Myometrial cell (primary cell): ENCODE measurements around the gene FNDC11. TPM values are rescaled to one million over a fixed set of nuclear protein-coding genes. Genes with fewer than 3 reads are reported as not detected.

Source experiments
- total RNA-seq: library from RNA; depleted of rRNA; stranded (reverse); fragments of >200 nt; gene quantifications from 2 replicates; pipeline ENCODE4 v1.2.3, GENCODE V29; 2015

FNDC11 gene
- total RNA-seq: 1.1 and 1.7 TPM in 2 replicates

DNA sequence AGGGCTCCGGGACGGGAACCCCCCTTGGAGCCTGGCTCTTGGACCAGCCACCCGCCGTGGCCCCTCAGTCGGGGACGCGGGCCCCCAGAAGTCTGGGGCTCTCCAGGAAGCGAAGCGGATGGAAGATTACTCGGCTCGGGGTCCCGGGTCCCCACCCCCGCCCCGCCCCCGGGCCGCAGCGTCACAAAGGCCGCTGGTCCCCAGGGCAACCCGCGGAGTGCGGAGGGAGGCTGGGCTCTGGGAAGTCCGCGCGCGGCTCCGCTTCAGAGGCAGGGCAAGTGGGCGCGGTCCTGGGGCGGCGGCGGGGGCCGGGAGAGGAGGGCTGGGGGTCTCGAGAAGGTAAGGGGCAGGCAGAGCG, at the start of gene FNDC11:
Gene FNDC11, plus strand, starts transcription at position 227 of the 358 bp plus-strand sequence. CDS start 1,505 bp downstream, outside the sequence.

DNA sequence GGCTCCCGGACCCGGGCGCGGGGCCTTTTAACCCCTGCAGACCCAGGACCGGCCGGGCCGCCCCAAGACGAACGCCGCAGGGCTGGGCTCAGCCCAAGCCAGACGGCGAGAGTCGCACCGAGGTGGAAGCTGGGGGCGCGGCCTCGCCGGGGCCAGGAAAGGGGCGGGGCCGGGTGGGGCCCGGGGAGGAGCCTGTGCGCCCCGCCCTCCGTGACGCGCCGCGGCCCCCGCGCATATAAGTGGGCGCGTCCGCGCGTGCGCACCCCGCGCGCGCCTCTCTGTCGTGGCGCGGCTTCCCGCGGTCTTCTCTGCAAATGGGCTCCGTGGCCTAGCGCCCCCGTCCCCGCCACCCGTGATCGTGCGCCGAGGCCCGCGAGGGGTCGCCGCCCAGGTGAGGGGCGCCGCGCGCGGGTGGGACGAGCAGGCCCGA, 33.4 kb upstream of the FNDC11 start, which contains the start of gene PPDPF:
Gene PPDPF, plus strand, starts transcription at position 262 of the 430 bp plus-strand sequence. CDS start 544 bp downstream, outside the sequence.

GRCh38 chr20:63536997-63537524, 16.9 kb upstream of the FNDC11 start, which contains the start of gene PTK6:
Gene PTK6, minus strand, starts transcription at chr20:63537376. Its CDS starts 62 bp downstream, at chr20:63537314.

DNA sequence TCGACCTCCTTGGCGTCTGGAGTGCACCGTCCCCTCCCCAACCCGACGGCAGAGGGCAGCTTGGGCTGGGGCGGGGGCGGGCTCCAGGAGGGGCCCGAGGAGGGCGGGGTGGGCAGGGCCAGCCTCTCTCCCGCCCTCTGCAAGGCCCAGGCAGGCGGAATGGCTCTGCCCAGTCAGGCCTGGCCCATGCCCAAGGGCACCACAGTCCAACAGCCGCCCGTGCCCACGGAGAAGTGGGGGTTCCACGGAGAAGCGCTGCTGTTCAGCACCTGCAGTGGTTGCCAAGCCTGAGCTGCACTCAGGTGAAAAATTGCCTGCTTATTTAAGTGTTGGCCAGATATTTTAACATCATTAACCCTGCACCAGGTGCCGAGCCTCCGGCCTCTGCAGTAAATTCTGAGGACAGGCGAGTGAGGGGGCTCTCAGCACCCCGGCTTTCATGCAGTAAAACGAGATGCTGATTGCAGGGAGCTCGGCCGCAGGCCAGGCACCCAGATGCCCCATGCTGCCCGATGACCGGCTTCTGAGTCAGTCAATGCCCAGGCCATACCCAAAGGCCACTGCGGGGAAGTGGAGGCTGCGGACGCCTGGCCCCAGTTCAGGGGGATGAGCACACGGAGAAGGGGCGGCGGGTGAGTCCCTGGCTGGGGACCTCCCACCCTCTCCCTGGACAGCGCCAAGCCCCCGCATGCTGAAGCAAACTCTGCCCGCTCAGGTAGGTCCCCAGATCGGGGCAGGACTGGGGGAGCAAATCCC, 6.1 kb upstream of the FNDC11 start, which contains the start of gene SRMS:
Gene SRMS, minus strand, starts transcription at position 25 of the 756 bp plus-strand sequence. CDS start 286 bp downstream, outside the sequence.

DNA sequence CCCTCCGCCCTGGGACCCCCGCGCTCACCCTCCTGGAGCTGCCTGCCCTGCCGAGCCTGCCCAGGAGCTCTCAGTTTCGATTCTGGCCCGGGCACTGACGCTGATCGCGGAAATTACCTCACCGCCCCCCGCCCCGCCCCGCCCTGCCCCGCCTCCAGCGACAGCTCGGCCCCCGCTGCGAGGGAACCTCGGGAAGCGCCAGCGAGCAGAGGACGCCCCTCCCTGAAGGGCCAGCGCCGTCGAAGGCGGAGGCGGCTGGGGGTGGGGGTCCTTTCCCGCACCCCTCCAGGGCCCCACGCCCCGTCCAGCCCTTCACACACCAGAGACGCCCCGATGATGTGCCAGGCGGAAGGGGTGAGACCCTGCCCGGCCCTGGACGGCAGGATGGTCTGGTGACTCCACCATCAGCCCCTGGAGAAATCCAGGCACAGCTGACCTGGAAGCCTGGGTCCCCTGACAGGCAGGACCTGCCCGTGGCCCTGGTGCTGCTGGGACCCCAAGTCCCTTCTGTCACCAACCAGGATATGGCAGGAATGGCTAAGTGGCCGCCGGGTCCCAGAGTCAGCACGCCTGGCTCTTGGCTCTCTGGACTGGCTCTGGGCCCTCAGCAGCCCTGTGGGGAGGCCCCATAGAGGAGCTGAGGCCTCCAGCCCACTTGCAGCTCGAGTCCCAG, 20.3 kb downstream of the FNDC11 start, which contains the start of gene HELZ2:
Gene HELZ2, minus strand, starts transcription at position 84 of the 673 bp plus-strand sequence. CDS start 1,854 bp downstream, outside the sequence.

Other genes starting within 250 kb of the FNDC11 start
- not detected in 2 replicates for gene CHRNA4, start 192.8 kb upstream of the FNDC11 start, total RNA-seq
- 1.4 TPM in 1 of 2 replicates, not detected in the other for gene KCNQ2, start 81.5 kb upstream of the FNDC11 start, total RNA-seq
- 0.58 TPM in 1 of 2 replicates, not detected in the other for gene EEF1A2, start 55.1 kb upstream of the FNDC11 start, total RNA-seq
- 133 and 178 TPM in 2 replicates for gene PPDPF, start 33.4 kb upstream of the FNDC11 start, total RNA-seq
- not detected in 2 replicates for gene PTK6, start 16.8 kb upstream of the FNDC11 start, total RNA-seq
- not detected in 2 replicates for gene SRMS, start 6.4 kb upstream of the FNDC11 start, total RNA-seq
- gene HELZ2, start 20.1 kb downstream of the FNDC11 start, total RNA-seq: 24.2 and 30.1 TPM in 2 replicates
- 11.3 and 13.3 TPM in 2 replicates for gene GMEB2, start 72.9 kb downstream of the FNDC11 start, total RNA-seq
- gene STMN3, start 99.3 kb downstream of the FNDC11 start, total RNA-seq: 53.3 and 67.2 TPM in 2 replicates
- 13.5 and 14.0 TPM in 2 replicates for gene RTEL1, start 104.2 kb downstream of the FNDC11 start, total RNA-seq
- 250 and 261 TPM in 2 replicates for gene TNFRSF6B, start 142.5 kb downstream of the FNDC11 start, total RNA-seq
- 38.9 and 59.5 TPM in 2 replicates for gene ARFRP1, start 153.8 kb downstream of the FNDC11 start, total RNA-seq
- 24.1 and 42.7 TPM in 2 replicates for gene ZGPAT, start 153.9 kb downstream of the FNDC11 start, total RNA-seq
- 0.58 and 1.4 TPM in 2 replicates for gene LIME1, start 182.5 kb downstream of the FNDC11 start, total RNA-seq
- gene SLC2A4RG, start 185.6 kb downstream of the FNDC11 start, total RNA-seq: 49.3 and 69.3 TPM in 2 replicates